Ishikawa (cell line): ENCODE measurements around the gene MRPL40.

Experiments
- CEBPB ChIP-seq: IDR thresholded peaks from 2 replicates; pipeline ENCODE4 v1.6.1; 2012
- EGR1 ChIP-seq: IDR thresholded peaks from 2 replicates; pipeline ENCODE4 v1.6.1; 2012
- EP300 ChIP-seq: IDR thresholded peaks from 2 replicates; pipeline ENCODE4 v1.6.1; 2012; ENCODE audit warnings: borderline replicate concordance
- NFIC ChIP-seq: IDR thresholded peaks from 2 replicates; pipeline ENCODE4 v1.6.1; 2012
- RAD21 ChIP-seq: IDR thresholded peaks from 2 replicates; pipeline ENCODE4 v1.6.1; 2012; ENCODE audit warnings: low read depth
- TAF1 ChIP-seq: IDR thresholded peaks from 2 replicates; pipeline ENCODE4 v1.6.1; 2012; ENCODE audit warnings: low read depth, mild to moderate bottlenecking
- YY1 ChIP-seq: IDR thresholded peaks from 2 replicates; pipeline ENCODE4 v1.6.1; 2012; ENCODE audit warnings: low read depth
- ZBTB7A ChIP-seq: IDR thresholded peaks from 2 replicates; pipeline ENCODE4 v1.6.1; 2012; ENCODE audit warnings: low read depth
- TF ChIP-seq, protein P1 (sequence below): IDR thresholded peaks from 2 replicates; pipeline ENCODE4 v1.6.1; 2012; ENCODE audit warnings: low read depth, mild to moderate bottlenecking
- TF ChIP-seq, protein P2 (sequence below): IDR thresholded peaks from 2 replicates; pipeline ENCODE4 v1.6.1; 2012
- TF ChIP-seq, protein P3 (sequence below): IDR thresholded peaks from 2 replicates; pipeline ENCODE4 v1.6.1; 2012

DNA sequence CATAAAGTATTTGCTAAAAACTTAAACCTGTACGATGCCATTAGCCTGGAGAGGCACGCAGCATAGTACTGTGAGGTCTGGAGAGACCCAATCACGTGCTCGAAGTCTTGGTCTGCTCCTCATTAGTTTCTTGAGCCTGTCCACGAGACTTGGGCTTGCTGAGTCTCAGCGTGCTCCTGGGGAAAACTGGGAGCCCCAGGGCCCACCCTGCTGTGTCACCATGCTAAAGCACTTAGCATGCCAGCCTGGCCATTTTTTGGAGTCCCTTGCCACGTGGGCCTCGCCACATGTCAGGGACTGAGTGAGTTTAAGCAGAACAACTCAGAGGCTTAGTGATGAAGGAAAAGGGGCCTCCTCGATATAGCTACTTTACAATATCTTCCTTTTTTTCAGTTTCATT, 50.0 kb downstream of the MRPL40 start:
- TF ChIP-seq EP300 (no peak), RAD21 (no peak), EGR1 (no peak), CEBPB (no peak), YY1 (no peak), TAF1 (no peak), NFIC (no peak), ZBTB7A (no peak)
- TF ChIP-seq, protein P1, sequence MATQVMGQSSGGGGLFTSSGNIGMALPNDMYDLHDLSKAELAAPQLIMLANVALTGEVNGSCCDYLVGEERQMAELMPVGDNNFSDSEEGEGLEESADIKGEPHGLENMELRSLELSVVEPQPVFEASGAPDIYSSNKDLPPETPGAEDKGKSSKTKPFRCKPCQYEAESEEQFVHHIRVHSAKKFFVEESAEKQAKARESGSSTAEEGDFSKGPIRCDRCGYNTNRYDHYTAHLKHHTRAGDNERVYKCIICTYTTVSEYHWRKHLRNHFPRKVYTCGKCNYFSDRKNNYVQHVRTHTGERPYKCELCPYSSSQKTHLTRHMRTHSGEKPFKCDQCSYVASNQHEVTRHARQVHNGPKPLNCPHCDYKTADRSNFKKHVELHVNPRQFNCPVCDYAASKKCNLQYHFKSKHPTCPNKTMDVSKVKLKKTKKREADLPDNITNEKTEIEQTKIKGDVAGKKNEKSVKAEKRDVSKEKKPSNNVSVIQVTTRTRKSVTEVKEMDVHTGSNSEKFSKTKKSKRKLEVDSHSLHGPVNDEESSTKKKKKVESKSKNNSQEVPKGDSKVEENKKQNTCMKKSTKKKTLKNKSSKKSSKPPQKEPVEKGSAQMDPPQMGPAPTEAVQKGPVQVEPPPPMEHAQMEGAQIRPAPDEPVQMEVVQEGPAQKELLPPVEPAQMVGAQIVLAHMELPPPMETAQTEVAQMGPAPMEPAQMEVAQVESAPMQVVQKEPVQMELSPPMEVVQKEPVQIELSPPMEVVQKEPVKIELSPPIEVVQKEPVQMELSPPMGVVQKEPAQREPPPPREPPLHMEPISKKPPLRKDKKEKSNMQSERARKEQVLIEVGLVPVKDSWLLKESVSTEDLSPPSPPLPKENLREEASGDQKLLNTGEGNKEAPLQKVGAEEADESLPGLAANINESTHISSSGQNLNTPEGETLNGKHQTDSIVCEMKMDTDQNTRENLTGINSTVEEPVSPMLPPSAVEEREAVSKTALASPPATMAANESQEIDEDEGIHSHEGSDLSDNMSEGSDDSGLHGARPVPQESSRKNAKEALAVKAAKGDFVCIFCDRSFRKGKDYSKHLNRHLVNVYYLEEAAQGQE, result no peak
- TF ChIP-seq, protein P2, sequence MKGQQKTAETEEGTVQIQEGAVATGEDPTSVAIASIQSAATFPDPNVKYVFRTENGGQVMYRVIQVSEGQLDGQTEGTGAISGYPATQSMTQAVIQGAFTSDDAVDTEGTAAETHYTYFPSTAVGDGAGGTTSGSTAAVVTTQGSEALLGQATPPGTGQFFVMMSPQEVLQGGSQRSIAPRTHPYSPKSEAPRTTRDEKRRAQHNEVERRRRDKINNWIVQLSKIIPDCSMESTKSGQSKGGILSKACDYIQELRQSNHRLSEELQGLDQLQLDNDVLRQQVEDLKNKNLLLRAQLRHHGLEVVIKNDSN, result no peak
- TF ChIP-seq, protein P3, sequence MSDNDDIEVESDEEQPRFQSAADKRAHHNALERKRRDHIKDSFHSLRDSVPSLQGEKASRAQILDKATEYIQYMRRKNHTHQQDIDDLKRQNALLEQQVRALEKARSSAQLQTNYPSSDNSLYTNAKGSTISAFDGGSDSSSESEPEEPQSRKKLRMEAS, result no peak
